HuH-7.5 (cell line): ENCODE measurements around the gene DAAM2.

Experiments
- DNase-seq: peaks from one replicate; pipeline ENCODE4 v3.0.0; 2011; ENCODE audit warnings: low spot score

DAAM2 gene

DNA sequence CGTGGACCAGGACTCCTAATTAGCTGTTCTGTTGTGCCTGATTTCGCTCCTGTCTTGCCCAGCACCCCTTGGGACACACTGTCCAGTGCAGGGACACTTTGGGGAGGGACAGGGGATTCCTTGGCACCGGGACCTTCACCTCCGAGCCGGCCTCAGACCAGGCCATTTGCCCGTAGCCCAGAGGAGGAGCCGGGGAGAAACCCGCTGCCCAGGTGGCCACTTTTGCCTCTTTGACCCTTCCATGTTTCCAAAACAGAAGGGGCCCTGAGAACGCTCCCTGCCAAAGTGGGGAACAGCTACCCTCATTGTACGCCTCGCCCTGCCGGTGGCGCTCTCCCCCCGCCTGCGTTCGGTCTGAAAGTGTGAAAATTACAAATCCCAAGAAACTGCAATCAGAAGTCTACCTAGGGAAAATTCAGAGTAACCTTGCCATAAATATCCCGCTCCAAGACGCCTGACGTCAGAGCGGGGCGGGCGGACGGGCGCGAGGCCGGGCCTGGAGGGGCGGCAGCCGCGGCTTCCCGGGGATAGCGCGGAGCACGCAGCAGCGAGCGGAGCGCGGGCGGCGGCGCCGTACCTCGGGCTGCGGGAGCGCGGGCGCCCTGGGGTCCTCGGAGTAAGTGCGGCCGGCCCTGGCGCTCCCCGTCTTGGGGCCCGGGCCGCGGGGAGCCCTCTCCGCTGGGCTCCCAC lies at the start of gene DAAM2:
TSS of gene DAAM2 (plus strand) at position 527 of the 690 bp plus-strand sequence. CDS start 63,927 bp downstream, outside the sequence.
- peak; percentile 10 for DNase-seq

DNA sequence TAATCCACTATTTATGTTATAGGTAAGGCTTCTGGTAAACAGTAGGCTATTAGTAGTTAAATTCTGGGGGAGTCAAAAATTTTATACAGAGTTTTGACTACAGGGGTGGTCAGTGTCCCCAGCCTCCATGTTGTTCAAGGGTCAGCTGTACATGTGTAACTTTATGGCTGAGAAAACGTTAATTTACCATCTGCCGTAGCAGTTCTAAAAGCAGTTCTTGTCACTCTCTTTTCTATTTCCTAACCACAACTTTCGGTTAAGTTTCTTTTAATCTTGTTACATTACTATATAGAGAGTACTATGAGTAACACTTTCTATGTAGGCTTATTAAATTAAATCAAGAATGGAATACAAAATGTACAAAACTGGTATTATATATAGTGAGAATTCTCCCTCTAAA lies 45.4 kb upstream of the DAAM2 start:
- DNase-seq = no peak

DNA sequence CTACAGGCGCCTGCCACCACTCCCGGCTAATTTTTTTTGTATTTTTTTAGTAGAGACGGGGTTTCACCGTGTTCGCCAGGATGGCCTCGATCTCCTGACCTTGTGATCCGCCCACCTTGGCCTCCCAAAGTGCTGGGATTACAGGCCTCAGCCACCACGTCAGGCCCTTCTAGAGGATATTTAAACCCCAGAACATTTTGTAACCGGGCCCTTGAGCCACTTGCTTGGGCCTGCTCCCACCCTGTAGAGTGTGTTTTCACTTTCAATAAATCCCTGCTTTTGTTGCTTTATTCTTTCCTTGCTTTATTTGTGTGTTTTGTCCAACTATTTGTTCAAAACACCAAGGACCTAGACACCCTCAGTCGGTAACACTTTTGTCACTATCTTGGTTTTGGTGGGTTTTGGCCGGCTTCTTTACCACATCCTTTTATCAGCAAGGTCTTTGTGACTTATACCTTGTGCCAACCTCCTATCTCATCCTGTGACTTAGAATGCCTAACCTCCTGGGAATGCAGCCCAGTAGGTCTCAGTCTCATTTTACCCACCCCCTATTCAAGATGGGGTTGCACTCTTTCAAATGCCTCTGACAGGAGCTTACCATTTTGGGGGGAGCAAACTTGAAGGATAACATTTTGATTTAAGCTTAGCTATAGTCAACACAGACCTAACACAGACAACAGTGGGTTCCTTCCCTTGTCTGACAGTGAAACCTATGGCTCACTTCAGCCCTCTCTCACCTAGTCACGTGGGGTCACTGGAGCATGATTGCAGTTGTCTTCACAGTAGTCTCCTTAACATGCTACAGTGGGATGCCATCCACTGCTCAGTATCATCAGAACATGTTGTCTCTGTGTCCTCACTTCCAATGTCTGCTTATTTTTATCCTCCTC lies 39.1 kb upstream of the DAAM2 start:
- DNase-seq = no peak

GRCh38 chr6:39753725-39754045 lies 38.5 kb upstream of the DAAM2 start:
- no peak for DNase-seq

DNA sequence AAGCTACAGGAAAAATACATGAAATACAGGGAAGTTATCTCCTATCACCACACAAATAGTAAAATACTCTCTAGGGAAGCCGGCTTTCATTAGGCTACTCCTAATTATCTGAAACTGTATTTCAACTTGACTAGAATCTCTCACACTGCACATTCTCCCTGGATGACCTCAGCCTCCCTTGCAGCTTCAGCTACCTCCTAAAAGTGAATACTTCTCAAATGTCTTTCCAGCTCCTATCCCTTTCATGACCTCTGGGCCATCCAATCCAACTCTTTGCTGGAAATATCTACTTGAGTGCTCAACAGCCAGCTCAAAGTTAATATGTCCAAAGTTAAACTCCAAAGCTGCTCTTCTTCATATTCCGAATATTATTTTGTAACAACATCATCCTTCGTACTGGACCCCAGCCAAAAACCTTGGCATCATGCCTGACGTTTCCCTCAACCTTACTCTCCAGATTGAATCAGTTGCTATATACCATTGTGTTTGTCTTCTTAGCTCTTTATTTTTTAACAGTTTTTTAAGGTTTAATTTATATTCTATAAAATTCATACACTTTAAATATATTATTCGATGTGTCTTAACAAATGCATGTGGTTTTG lies 37.6 kb upstream of the DAAM2 start:
- no peak for DNase-seq

DNA sequence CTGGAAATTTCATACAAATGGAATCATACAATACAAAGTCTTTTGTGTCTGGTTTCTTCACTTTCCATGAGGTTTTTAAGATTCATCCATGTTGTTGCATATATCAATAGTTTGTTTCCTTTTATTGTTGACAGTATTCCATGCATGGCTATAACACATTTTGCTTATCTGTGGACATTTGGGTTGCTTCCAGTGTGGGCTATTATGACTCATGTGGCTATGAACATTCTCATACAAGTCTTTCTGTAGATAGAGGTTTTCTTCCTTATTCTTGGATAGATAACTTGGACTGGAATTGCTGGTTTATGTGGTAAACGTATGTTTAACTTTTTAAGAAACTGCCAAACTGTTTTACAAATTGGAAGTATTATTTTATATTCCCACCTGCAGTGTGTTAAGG lies 36.9 kb upstream of the DAAM2 start:
- DNase-seq = no peak

GRCh38 chr6:39756582-39756981 lies 35.6 kb upstream of the DAAM2 start:
- DNase-seq = no peak

DNA sequence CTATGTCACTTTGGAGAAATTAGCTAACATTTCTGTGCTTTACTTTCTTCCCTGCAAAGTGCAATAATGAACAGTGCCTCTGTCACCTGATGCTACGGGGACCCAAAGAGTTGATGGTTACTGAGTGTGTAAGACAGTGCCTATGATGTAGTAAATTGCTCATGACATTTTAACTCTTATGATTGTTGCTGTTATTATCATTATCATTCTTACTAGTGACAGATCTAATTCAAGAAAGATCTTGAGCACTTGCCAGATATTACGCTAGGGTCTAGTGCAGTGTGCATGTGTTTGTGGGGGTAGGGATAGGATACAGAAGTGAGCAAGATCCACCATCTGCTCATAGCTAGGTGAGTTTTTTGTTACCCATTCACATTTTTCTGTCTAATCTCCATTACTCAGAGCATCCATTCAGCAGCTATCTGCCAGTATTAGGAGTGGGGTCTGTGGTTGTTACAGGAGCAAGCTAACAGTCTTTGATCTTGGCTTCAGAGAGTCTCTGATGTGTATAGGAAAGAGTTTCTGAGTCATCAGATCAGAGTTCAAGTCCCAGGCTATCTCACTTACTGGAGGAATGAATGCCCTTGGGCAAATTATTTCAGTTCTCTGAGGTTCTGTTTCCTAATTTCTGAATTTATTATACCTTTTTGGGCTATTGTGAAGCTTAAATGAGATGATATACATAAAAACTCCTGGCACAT lies 33.1 kb upstream of the DAAM2 start:
- DNase-seq = no peak

DNA sequence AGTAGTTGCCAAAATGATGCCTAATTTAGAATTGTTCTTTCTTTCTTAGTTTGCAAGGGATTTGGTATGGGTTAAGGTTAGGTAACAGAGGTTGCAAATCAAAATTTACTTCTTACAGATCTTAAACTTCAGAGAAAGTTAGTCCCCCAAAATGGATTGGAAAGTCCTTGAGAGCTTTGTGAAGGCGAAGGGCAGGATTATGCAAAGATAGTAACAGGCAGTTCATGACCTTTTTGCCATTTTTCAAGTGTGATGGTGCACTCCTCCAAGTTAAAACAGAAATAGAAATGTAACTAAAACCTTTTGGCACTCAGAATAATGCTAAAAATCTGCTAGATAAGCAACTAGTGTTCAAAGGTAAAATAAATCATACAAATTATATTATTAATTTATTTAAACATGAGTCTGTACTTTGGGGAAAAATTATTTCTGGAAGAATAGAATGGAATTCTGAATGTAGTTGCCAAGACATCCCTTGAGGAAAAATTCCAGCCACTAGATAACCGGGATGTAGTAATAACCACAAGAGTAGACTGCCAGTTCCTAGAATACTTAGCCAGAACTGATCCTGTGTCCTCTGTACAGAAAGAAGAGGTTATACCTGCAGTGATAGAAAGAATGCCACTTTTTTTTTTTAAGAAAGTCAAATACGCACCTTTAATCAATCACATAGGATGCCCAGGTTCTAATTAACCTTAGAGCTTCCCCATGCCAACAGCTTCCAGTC lies 31.8 kb upstream of the DAAM2 start:
- DNase-seq = no peak

DNA sequence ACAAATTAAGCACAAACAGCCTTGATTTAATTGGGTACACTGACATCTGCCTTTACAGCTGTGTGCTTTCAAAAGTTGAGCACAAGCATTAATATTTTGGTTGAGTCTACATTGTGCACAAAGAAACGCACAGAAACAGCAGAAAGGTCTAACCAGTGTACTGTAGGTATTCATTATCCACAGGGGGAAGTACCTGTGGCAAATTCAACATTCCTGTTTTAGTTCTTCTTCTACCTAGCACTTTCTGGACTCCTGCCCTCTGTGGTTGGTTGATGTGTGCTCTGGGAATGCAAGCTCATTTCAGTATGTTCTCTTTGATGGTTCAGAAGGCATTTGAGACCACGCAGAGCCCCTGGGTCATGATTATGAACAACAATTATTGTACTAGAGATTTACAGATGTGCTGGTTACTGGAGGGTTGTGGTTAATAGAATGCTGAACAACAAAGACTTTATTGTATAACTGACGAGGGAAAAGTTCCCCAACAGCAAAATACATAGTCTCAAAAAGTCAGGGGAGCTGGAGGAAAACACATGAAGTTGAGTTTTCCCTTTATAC lies 26.6 kb upstream of the DAAM2 start:
- no peak for DNase-seq

- DNase-seq = no peak
These were observed 23.2 kb upstream of the DAAM2 start for GRCh38 chr6:39769012-39769411.

GRCh38 chr6:39770446-39770845 lies 21.7 kb upstream of the DAAM2 start:
- DNase-seq = no peak

DNA sequence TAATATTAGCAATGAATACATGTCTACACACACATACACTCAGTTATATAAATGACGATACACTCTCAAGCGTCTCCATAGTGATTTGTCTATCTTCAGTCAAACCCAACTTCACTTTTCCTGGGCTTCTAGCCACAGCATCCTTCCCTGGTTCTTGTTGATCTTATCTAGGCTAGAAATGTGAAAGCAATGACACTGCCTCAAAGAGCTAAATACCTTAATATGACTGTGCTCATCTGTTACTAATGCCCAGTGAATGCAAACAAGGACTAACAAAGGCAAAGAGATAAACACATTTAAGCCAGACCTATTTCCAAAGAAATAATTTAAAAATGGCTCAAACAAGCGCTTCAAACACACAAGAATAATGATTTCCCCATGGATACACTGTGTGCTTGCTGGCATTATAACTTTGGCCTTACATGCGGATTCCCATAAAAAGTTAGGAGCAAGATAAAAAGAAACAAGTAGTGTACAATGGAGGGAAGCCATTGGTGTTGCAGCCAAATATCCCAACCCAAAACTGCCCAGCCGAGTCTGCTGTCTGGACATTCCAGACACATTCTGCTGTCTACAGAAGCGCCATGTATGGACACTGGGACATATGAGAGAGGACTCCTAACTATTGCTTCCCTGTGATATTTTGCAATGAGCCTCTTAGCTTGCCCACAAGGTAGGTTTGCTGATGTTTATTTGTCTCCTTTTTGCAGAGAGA lies 19.5 kb upstream of the DAAM2 start:
- DNase-seq = no peak

DNA sequence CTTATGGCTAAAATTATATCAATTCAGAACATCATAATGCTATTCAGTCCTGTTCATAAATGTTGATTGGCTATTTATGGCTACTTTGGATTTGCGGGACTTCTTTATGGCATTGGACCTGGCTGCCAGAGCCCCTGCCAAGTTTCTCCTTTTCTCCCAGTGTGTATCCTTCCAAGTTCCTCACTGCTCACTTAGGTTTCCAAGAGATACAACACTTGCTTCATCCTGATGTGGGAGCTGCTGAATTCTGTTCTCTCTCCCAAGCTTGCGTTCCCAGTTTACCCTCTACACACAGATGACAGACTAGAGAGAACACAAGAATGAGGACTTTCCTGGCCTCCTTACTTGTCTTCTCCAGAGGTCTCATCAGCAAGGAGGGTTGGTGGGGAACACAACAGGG lies 18.4 kb upstream of the DAAM2 start:
- DNase-seq = no peak

GRCh38 chr6:39776581-39776980 lies 15.6 kb upstream of the DAAM2 start:
- no peak for DNase-seq

GRCh38 chr6:39777218-39777617 lies 15.0 kb upstream of the DAAM2 start:
- DNase-seq = no peak

DNA sequence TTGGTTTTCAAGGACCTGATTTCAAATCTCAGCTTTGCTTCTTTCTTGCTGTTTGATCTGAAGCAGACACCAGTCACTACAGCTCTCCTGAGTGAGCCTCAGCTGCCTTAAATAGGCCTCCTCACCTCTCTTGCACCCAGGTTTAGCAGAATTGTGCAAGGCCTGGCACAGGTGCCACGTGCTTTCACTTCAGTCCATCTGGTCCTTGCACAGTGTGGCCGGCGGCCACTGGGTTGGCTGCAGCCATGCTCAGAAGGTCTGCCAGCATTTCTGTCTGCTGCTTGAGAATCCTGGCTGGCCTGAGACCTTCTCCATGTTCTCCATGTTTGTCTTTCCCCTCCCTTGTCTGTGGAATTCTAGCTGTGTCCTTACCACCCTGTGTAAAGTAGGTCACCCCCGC lies 14.5 kb upstream of the DAAM2 start:
- DNase-seq = no peak

- DNase-seq = no peak
These were observed 13.5 kb upstream of the DAAM2 start for GRCh38 chr6:39778581-39779255.

GRCh38 chr6:39785281-39785680 lies 6.9 kb upstream of the DAAM2 start:
- no peak for DNase-seq

DNA sequence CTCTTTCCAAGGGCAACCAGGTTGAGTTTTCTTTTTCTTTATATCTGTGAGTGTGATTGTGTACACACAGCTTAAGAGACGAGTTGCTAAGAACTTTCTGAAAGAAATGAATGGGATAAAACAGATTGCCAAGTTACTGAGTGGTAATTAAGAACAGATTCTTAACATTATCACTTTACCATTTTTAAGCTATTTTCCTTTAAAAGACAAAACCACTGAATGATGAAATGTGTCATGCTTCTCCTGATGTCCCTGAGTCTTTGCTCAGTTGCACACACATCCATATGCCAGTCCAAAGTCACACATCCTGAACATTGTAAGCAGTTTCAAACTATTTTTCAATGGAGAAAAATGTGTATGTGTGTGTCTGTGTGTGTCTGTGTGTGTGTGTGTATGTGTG lies 5.5 kb upstream of the DAAM2 start:
- no peak for DNase-seq
